ENCODE measurements around the gene PFDN6.

DNA sequence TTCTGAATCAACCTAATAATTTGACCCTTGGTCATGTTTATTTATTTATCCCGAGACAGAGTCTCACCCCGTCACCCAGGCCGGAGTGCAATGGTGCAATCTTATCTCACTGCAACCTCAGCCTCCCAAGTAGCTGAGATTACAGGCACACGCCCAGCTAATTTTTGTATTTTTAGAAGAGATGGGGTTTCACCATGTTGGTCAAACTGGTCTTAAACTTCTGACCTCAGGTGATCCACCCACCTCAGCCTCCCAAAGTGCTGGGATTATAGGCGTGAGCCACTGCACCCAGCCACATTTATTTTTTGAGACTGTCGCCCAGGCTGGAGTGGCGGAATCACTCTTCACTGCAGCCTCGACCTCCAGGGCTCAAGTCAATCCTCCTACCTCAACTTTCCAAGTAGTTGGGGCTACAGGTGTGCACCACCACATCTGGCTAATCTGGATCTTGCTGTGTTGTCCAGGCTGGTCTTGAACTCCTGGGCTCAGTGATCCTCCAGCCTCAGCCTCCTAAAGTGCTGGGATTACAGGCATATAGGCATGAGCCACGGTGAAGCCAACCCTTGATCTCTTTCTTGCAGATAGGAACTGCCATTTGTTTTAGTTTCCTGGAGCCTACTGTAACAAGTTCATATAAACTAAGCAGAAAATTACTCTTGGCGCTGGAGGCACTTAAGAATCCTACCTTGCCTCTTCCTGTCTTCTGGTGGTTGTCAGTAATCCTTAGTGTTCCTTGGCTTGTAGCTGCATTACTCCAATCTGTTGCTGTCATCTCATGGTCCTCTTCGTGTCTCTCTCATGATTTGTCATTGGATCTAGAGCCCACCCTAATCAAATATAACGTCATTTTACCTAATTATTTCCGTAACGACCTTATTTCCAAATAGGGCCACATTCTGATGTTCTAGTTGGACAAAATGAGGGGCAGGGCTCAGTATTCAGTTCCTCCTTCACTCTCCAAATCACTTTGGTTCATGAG is 15.2 kb upstream of the PFDN6 start:
- TF ChIP-seq, protein P1, sequence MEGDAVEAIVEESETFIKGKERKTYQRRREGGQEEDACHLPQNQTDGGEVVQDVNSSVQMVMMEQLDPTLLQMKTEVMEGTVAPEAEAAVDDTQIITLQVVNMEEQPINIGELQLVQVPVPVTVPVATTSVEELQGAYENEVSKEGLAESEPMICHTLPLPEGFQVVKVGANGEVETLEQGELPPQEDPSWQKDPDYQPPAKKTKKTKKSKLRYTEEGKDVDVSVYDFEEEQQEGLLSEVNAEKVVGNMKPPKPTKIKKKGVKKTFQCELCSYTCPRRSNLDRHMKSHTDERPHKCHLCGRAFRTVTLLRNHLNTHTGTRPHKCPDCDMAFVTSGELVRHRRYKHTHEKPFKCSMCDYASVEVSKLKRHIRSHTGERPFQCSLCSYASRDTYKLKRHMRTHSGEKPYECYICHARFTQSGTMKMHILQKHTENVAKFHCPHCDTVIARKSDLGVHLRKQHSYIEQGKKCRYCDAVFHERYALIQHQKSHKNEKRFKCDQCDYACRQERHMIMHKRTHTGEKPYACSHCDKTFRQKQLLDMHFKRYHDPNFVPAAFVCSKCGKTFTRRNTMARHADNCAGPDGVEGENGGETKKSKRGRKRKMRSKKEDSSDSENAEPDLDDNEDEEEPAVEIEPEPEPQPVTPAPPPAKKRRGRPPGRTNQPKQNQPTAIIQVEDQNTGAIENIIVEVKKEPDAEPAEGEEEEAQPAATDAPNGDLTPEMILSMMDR (IDR thresholded peaks at IDR 0.05), result no peak
- TF ChIP-seq POLR2A (IDR thresholded peaks at IDR 0.05), result no peak

All from testis (tissue), 2 donors.